Measurements from ENCODE around the gene RFX8. TPM values are rescaled to one million over a fixed set of nuclear protein-coding genes. Genes with fewer than 3 reads are reported as not detected.
"Not testable (repeated sequence)": the region's sequence is repeated elsewhere in the genome, so short reads cannot be mapped to it uniquely, and the experiment has no call there.

RFX8 gene
- polyA plus RNA-seq, 2 donors = 0.08 TPM

DNA sequence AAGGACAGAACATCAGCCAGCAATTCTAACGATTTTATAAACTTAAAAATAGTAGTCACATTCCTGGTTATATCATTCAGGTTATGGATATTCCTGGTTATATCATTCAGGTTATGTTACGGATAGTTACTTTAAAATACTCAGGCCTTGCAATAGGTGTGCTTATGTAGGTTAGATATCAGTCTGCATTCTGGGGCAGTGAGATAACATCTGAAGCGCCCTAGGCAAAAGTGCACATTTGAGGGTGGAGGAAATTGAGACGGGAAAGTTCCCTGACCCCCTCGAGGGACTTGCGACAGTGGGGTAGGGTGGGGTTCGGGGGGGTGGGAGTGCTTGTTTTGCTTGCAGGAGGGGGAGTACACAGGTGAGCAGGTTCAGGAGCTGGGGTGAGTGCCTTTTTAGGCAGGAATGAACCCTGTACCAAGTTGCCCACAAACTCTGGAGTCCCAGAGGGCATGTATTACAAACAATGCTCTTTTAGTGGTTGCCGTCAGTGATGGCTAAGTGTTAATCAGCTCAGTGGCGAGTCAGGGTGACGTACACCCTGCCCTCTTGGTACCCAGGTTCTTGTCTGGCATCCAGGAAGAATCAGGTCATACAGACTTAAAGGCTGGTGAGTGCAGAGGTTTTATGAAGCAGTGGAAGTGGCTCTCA is 119.4 kb downstream of the RFX8 start:
- Histone ChIP-seq H3K4me1 (ENCODE audit: control insufficient read depth in 2 of 2, insufficient read depth in 2 of 2, low read length in 1 of 2) (no peaks in the 10 kb centered on the region), H3K9me3 (ENCODE audit: control insufficient read depth in 2 of 2, insufficient read depth in 1 of 2, low read depth in 1 of 2, low read length in 1 of 2) (no peaks in the 10 kb centered on the region), H3K27ac (ENCODE audit: low read depth in 2 of 2, low read length in 1 of 2) (no peak overlapping the region), H3K4me3 (ENCODE audit: low read depth in 1 of 2, low read length in 2 of 2) (no peak overlapping the region), H3K27me3 (ENCODE audit: control insufficient read depth in 1 of 2, insufficient read depth in 2 of 2, low read length in 2 of 2) (no peaks in the 10 kb centered on the region), H3K36me3 (ENCODE audit: control insufficient read depth in 2 of 2, insufficient read depth in 2 of 2, low read length in 1 of 2) (no peaks in the 10 kb centered on the region)
- WGBS, 2 donors = 72 to 77% methylated on average over 10 of the region's 10 CpGs

DNA sequence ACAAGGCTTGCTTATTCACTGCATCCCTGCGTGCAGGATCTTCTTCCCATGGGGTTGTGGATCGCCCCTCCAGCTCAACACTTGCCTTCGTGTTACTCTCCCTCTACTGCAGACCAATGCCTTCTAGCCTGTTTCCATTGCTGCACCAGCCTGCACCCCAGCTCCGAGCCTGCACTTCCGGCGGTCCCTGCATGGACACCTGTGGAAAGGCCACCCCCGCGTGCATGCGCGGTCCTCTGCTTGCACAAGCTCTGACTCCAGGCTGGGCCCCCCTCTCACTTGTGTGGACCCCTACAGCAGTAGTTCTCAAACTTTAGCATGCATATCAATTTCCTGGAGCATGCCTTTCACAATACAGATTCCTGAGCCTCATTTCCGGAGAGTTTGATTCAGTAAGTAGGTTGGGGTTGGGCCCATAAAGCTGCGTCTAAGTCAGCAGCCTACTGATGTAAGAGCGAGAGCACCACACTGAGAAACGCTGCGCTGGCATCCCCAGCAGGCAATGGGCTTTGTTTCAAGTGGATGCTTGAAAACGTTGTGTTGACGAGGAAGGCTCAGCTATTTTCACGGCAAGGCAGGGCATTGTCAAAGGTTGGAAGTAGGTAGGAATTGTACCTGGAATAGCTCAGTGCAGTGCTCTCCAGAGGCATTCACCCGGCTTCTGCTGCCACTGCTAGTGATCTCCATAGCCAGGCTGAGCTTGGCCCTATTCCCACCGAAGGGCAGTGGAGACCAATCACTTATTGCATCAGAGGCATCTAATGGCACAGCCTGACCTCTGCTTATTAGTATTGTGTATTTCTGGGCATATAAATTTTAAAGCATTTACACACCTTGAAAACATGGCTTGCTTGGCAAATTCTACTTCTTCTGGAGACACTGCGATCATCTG is 120.2 kb downstream of the RFX8 start:
- H3K27ac ChIP-seq (ENCODE audit: low read depth in 2 of 2, low read length in 1 of 2) = no peak overlapping the region
- 90 to 91% methylated on average over 21 of the region's 21 CpGs for WGBS, 2 donors

DNA sequence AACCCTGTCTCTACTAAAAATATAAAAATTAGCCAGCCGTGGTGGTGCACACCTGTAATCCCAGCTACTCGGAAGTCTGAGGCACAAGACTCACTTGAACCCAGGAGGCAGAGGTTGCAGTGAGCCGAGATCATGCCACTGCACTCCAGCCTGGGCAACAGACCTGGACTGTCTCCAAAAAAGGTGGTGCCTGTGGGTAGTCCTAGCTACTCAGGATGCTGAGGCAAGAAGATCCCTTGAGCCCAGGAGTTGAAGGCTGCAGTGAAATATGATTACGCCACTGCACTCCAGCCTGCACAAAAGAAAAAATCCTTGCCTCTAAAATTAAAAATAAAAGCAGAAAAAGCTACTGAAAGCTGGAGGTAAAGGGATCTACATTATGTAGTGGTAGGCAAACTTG is 122.3 kb downstream of the RFX8 start:
- not testable (repeated sequence) for H3K27ac ChIP-seq (ENCODE audit: low read depth in 2 of 2, low read length in 1 of 2); H3K9me3 ChIP-seq (ENCODE audit: control insufficient read depth in 2 of 2, insufficient read depth in 1 of 2, low read depth in 1 of 2, low read length in 1 of 2); H3K4me3 ChIP-seq (ENCODE audit: low read depth in 1 of 2, low read length in 2 of 2); H3K36me3 ChIP-seq (ENCODE audit: control insufficient read depth in 2 of 2, insufficient read depth in 2 of 2, low read length in 1 of 2); H3K27me3 ChIP-seq (ENCODE audit: control insufficient read depth in 1 of 2, insufficient read depth in 2 of 2, low read length in 2 of 2); H3K4me1 ChIP-seq (ENCODE audit: control insufficient read depth in 2 of 2, insufficient read depth in 2 of 2, low read length in 1 of 2)
- WGBS, 2 donors = 89 to 92% methylated on average over 4 of the region's 4 CpGs

More for the DNA sequence above, 120.2 kb downstream of the RFX8 start:
- Histone ChIP-seq H3K27me3 (ENCODE audit: control insufficient read depth in 1 of 2, insufficient read depth in 2 of 2, low read length in 2 of 2) (no peaks in the 10 kb centered on the region), H3K4me3 (ENCODE audit: low read depth in 1 of 2, low read length in 2 of 2) (no peak overlapping the region), H3K4me1 (ENCODE audit: control insufficient read depth in 2 of 2, insufficient read depth in 2 of 2, low read length in 1 of 2) (no peaks in the 10 kb centered on the region), H3K36me3 (ENCODE audit: control insufficient read depth in 2 of 2, insufficient read depth in 2 of 2, low read length in 1 of 2) (no peaks in the 10 kb centered on the region), H3K9me3 (ENCODE audit: control insufficient read depth in 2 of 2, insufficient read depth in 1 of 2, low read depth in 1 of 2, low read length in 1 of 2) (no peaks in the 10 kb centered on the region)

DNA sequence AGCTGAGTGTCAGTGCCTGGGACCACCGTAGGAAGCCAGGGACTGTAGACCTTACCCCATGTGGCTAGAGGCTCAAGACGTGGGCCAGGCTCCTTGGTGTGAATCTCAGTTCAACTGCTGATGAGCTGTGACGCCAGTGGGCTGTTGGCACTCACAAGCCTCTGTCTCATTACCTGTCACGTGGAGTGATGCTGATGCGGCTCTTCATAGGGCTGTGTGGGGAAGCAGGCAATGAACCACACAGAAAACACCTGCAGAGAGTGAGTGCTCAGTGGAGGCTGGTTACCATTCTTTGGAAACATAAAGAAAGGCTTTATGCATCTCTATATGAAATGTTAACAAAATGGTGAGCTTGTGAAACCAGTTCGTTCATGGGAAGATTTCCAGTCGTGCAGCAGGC is 123.7 kb downstream of the RFX8 start:
- Histone ChIP-seq H3K4me3 (ENCODE audit: low read depth in 1 of 2, low read length in 2 of 2) (no peak overlapping the region), H3K4me1 (ENCODE audit: control insufficient read depth in 2 of 2, insufficient read depth in 2 of 2, low read length in 1 of 2) (no peaks in the 10 kb centered on the region), H3K27ac (ENCODE audit: low read depth in 2 of 2, low read length in 1 of 2) (no peak overlapping the region), H3K9me3 (ENCODE audit: control insufficient read depth in 2 of 2, insufficient read depth in 1 of 2, low read depth in 1 of 2, low read length in 1 of 2) (no peaks in the 10 kb centered on the region), H3K36me3 (ENCODE audit: control insufficient read depth in 2 of 2, insufficient read depth in 2 of 2, low read length in 1 of 2) (no peaks in the 10 kb centered on the region), H3K27me3 (ENCODE audit: control insufficient read depth in 1 of 2, insufficient read depth in 2 of 2, low read length in 2 of 2) (no peaks in the 10 kb centered on the region)
- WGBS, 2 donors = 83 to 86% methylated on average over 7 of the region's 7 CpGs

DNA sequence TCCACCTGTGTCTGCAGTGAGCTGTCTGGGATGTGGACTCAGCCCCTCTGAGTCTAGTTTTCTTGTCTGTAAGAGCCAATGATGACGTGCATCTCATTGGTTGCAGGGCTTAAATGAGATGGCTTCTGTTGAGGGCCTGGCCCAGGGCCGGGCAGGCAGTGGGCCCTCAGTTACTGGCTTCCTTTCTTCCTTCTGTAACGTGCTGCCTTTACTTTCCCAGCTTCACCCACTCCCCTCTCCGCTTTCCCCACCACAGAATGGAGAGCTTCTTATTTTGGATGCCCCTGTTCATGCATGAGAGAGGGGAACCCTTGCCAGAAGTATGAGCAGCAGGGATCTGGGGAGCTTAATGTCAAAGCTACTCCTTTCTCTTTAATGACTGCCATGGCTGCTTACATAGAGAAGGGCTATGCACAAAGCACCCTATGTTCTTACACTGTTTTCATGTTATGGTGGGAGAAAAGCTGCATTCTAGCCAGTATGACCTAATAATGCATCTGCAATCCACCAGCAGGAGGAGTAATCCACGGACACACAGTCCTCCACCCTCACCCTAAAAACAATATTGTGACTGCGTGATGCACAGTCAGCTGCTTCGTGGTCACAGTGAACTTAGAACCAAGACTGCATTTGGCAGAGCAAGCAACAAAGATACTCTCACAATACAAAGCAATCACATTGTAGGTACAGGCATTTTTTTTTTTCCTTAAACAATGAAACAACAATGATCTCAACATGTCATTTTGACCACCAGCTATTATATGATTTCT is 124.8 kb downstream of the RFX8 start:
- WGBS, 2 donors = 76 to 82% methylated on average over 7 of the region's 7 CpGs
- no peak overlapping the region for H3K27ac ChIP-seq (ENCODE audit: low read depth in 2 of 2, low read length in 1 of 2)
- no peaks in the 10 kb centered on the region for H3K9me3 ChIP-seq (ENCODE audit: control insufficient read depth in 2 of 2, insufficient read depth in 1 of 2, low read depth in 1 of 2, low read length in 1 of 2)
- H3K27me3 ChIP-seq (ENCODE audit: control insufficient read depth in 1 of 2, insufficient read depth in 2 of 2, low read length in 2 of 2) = no peaks in the 10 kb centered on the region
- H3K4me1 ChIP-seq (ENCODE audit: control insufficient read depth in 2 of 2, insufficient read depth in 2 of 2, low read length in 1 of 2) = no peaks in the 10 kb centered on the region
- no peaks in the 10 kb centered on the region for H3K36me3 ChIP-seq (ENCODE audit: control insufficient read depth in 2 of 2, insufficient read depth in 2 of 2, low read length in 1 of 2)
- H3K4me3 ChIP-seq (ENCODE audit: low read depth in 1 of 2, low read length in 2 of 2) = no peak overlapping the region

DNA sequence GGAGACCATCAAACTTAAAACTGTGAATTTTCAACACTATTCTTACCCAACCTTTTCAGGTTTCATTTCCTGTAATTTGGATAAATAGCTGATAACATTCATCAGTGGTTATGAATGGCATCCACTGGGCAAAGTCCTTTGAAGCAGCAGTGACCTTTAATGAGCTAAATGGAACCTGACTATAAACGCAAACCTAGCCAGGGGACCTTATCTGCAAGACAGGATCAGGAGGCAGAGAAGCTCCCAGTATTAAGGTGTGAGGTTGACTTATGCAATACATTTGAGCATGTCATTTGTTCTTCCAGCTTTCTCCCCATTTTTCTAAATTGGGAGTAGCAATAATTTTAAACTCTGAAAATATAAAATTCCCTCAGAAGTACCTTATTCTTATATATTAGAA is 126.0 kb downstream of the RFX8 start:
- Histone ChIP-seq H3K4me3 (ENCODE audit: low read depth in 1 of 2, low read length in 2 of 2) (no peak overlapping the region), H3K36me3 (ENCODE audit: control insufficient read depth in 2 of 2, insufficient read depth in 2 of 2, low read length in 1 of 2) (no peaks in the 10 kb centered on the region), H3K27me3 (ENCODE audit: control insufficient read depth in 1 of 2, insufficient read depth in 2 of 2, low read length in 2 of 2) (no peaks in the 10 kb centered on the region), H3K4me1 (ENCODE audit: control insufficient read depth in 2 of 2, insufficient read depth in 2 of 2, low read length in 1 of 2) (no peaks in the 10 kb centered on the region), H3K27ac (ENCODE audit: low read depth in 2 of 2, low read length in 1 of 2) (no peak overlapping the region), H3K9me3 (ENCODE audit: control insufficient read depth in 2 of 2, insufficient read depth in 1 of 2, low read depth in 1 of 2, low read length in 1 of 2) (no peaks in the 10 kb centered on the region)
- WGBS, 2 donors = 58 to 81% methylated on average over 1 of the region's 1 CpG

Other genes with a start within 250 kb of the RFX8 start
- gene CNOT11, start 222.2 kb downstream of the RFX8 start, polyA plus RNA-seq = 10 to 100 TPM; 14.7 to 25.4 TPM
- gene RNF149, start 166.4 kb downstream of the RFX8 start, polyA plus RNA-seq = 10 to 100 TPM; 31.7 to 50.4 TPM
- under 1 TPM in 1 of 2 donors, not detected in 1; 0.44 TPM for gene CREG2, start 87.6 kb downstream of the RFX8 start, polyA plus RNA-seq
- gene MAP4K4, start 222.6 kb upstream of the RFX8 start, polyA plus RNA-seq = 10 to 100 TPM; 19.6 to 24.1 TPM